Measurements from ENCODE around the gene NUFIP2. TPM values are rescaled to one million over a fixed set of nuclear protein-coding genes. Genes with fewer than 3 reads are reported as not detected.
"Not testable (repeated sequence)": the region's sequence is repeated elsewhere in the genome, so short reads cannot be mapped to it uniquely, and the experiment has no call there.

The NUFIP2 gene
- total and polyA plus RNA-seq, 2 experiments from 2014 or later, result 5.2 to 30.9 TPM

DNA sequence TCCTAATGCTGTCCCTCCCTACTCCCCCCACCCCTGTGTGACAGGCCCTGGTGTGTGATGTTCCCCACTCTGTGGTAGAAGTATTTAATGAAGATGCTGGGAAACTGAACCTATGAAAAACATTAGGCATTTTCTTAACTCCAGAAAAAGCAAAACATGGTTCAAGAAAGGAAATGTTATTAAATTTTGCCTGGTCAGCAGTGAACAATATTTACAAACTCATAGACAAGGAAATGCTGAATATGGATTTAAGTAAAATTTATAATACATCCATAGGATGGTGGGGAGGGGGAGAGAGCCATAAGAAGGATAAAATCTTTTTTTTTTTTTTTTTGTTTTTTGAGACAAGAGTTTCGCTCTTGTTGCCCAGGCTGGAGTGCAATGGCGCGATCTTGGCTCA, 58.0 kb downstream of the NUFIP2 start:
- Histone ChIP-seq H4K20me1 (ENCODE audit: insufficient read depth) (no peaks in the 10 kb centered on the region), H3K4me3 (no peak overlapping the region), H2AFZ (no peak overlapping the region), H3K79me2 (ENCODE audit: insufficient read depth) (no peaks in the 10 kb centered on the region), H3K9me2 (ENCODE audit: insufficient read depth) (no peaks in the 10 kb centered on the region), H3K9me3 (ENCODE audit: low read depth) (no peaks in the 10 kb centered on the region), H3K9ac (no peak overlapping the region), H3K4me2 (ENCODE audit: unreplicated experiment) (no peak overlapping the region), H3F3A (ENCODE audit: insufficient read depth) (peaks cover 33% of the 10 kb centered on the region), H3K4me1 (ENCODE audit: insufficient read depth) (peaks cover 35% of the 10 kb centered on the region), H3K27ac (no peak overlapping the region), H3K36me3 (ENCODE audit: low read depth) (no peaks in the 10 kb centered on the region), H3K27me3 (replicated peaks; ENCODE audit: insufficient read depth) (no peaks in the 10 kb centered on the region)
- DNase-seq, result no peak
- 92 to 99% methylated on average over 3 of the region's 3 CpGs for WGBS, 2 experiments (ENCODE audit: low coverage in 1 of 2, low lambda C conversion rate in 2 of 2, missing lambda C conversion rate in 2 of 2)
- in situ Hi-C loops (cut with MboI), result no loop called here
- TF ChIP-seq EZH2phosphoT487 (IDR thresholded peaks at IDR 0.05; ENCODE audit: insufficient read depth, low read depth), result no peak

DNA sequence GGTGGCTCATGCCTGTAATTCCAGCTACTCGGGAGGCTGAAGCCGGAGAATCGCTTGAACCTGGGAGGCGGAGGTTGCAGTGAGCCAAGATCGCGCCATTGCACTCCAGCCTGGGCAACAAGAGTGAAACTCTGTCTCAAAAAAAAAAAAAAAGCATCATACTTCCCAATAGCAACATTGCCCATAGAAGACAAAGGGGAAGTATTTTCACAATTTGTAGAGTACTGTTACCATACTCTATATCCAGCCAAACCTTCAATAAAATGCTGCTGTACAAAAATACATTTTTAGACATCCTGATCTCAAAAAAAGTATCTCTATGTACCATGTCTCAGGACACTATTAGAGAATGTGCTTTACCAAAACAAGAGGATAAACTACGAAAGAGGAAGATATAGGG, 59.0 kb downstream of the NUFIP2 start:
- H2AFZ ChIP-seq; H3K9me3 ChIP-seq (ENCODE audit: low read depth); H3K36me3 ChIP-seq (ENCODE audit: low read depth); H3K27ac ChIP-seq; in situ Hi-C loops (cut with MboI); H3K4me2 ChIP-seq (ENCODE audit: unreplicated experiment); H3K9ac ChIP-seq; H4K20me1 ChIP-seq (ENCODE audit: insufficient read depth); H3K4me3 ChIP-seq; DNase-seq; H3K27me3 ChIP-seq (replicated peaks; ENCODE audit: insufficient read depth); H3K79me2 ChIP-seq (ENCODE audit: insufficient read depth); H3K9me2 ChIP-seq (ENCODE audit: insufficient read depth): not testable (repeated sequence)
- H3K4me1 ChIP-seq (ENCODE audit: insufficient read depth), result peaks cover 26% of the 10 kb centered on the region
- 96 to 97% methylated on average over 6 to 7 of the region's 7 CpGs for WGBS, 2 experiments (ENCODE audit: low coverage in 1 of 2, low lambda C conversion rate in 2 of 2, missing lambda C conversion rate in 2 of 2)
- peaks cover 24% of the 10 kb centered on the region for H3F3A ChIP-seq (ENCODE audit: insufficient read depth)

DNA sequence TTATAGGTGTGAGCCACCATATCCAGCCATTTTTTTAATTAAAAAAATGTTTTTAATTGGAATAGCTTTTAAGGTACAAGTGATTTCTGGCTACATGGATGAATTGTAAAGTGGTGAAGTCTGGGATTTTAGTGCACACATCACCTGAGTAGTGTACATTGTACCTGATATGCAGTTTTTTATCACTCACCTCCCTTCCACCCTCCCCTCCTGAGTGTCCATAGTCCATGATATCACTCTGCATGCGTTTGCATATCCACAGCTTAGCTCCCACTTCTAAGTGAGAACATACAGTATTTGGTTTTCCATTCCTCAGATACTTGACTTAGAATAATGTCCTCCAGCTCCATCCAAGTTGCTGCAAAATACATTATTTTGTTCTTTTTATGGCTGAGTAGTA, 60.6 kb downstream of the NUFIP2 start:
- no peaks in the 10 kb centered on the region for H3K79me2 ChIP-seq (ENCODE audit: insufficient read depth)

DNA sequence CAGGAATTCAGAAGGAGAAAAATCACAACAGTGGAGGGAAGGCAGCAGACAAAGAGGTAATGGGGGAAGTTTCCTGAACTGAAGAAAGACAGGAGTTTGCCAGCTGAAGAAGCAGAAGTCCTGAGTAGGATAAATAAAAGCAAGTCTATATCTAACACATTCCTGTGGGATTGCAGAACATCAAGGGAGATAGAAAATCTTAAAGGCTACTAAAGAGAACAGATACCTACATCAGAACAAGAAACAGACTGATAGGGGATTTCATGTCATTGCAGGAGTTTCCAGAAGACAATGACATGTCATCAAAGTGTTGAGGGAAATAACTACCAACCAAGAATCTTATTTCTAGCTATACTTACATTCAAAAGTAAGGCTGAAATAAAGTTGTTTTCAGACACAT, 68.6 kb downstream of the NUFIP2 start:
- H3K9me3 ChIP-seq (ENCODE audit: low read depth), result no peaks in the 10 kb centered on the region
- H2AFZ ChIP-seq, result no peak overlapping the region
- in situ Hi-C loops (cut with MboI), result no loop called here
- H3K4me2 ChIP-seq (ENCODE audit: unreplicated experiment), result no peak overlapping the region
- TF ChIP-seq EZH2 (IDR thresholded peaks at IDR 0.05; ENCODE audit: insufficient read depth, poor library complexity, severe bottlenecking), result no peak
- no peak for TF ChIP-seq EZH2phosphoT487 (IDR thresholded peaks at IDR 0.05; ENCODE audit: insufficient read depth, low read depth)
- no peaks in the 10 kb centered on the region for H4K20me1 ChIP-seq (ENCODE audit: insufficient read depth)
- H3K9ac ChIP-seq, result no peak overlapping the region
- no peaks in the 10 kb centered on the region for H3K9me2 ChIP-seq (ENCODE audit: insufficient read depth)
- H3K27ac ChIP-seq, result no peak overlapping the region
- H3K79me2 ChIP-seq (ENCODE audit: insufficient read depth), result no peaks in the 10 kb centered on the region
- no peaks in the 10 kb centered on the region for H3K27me3 ChIP-seq (replicated peaks; ENCODE audit: insufficient read depth)
- H3F3A ChIP-seq (ENCODE audit: insufficient read depth), result no peaks in the 10 kb centered on the region
- no peaks in the 10 kb centered on the region for H3K4me1 ChIP-seq (ENCODE audit: insufficient read depth)
- H3K36me3 ChIP-seq (ENCODE audit: low read depth), result no peaks in the 10 kb centered on the region
- no peak for DNase-seq
- no peak overlapping the region for H3K4me3 ChIP-seq

More for the DNA sequence above, 60.6 kb downstream of the NUFIP2 start:
- no peak overlapping the region for H3K4me2 ChIP-seq (ENCODE audit: unreplicated experiment)
- H2AFZ ChIP-seq, result no peak overlapping the region
- H3K9me3 ChIP-seq (ENCODE audit: low read depth), result no peaks in the 10 kb centered on the region
- in situ Hi-C loops (cut with MboI), result no loop called here
- no peak for DNase-seq
- WGBS, 2 experiments (ENCODE audit: low coverage in 1 of 2, low lambda C conversion rate in 2 of 2, missing lambda C conversion rate in 2 of 2), result 97 to 100% methylated on average over 1 of the region's 1 CpG
- no peaks in the 10 kb centered on the region for H3K36me3 ChIP-seq (ENCODE audit: low read depth)
- peaks cover 11% of the 10 kb centered on the region for H3K4me1 ChIP-seq (ENCODE audit: insufficient read depth)
- no peak overlapping the region for H3K27ac ChIP-seq
- H3K27me3 ChIP-seq (replicated peaks; ENCODE audit: insufficient read depth), result no peaks in the 10 kb centered on the region
- no peaks in the 10 kb centered on the region for H4K20me1 ChIP-seq (ENCODE audit: insufficient read depth)
- no peak overlapping the region for H3K9ac ChIP-seq
- TF ChIP-seq EZH2phosphoT487 (IDR thresholded peaks at IDR 0.05; ENCODE audit: insufficient read depth, low read depth) (no peak), EZH2 (IDR thresholded peaks at IDR 0.05; ENCODE audit: insufficient read depth, poor library complexity, severe bottlenecking) (no peak)
- H3F3A ChIP-seq (ENCODE audit: insufficient read depth), result peaks cover 12% of the 10 kb centered on the region
- no peaks in the 10 kb centered on the region for H3K9me2 ChIP-seq (ENCODE audit: insufficient read depth)
- H3K4me3 ChIP-seq, result no peak overlapping the region

DNA sequence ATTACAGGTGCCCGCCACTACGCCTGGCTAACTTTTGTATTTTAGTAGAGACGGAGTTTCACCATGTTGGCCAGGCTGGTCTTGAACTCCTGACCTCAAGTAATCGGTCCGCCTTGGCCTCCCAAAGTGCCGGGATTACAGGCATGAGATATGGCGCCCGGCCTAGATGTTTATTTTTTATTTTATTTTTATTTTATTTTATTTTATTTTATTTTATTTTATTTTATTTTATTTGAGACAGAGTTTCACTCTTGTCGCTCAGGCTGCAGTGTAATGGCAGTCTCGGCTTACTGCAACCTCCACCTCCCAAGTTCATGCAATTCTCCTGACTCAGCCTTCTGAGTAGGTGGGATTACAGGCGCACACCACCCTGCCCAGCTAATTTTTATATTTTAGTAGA, 72.6 kb downstream of the NUFIP2 start:
- H3F3A ChIP-seq (ENCODE audit: insufficient read depth); H4K20me1 ChIP-seq (ENCODE audit: insufficient read depth); in situ Hi-C loops (cut with MboI); H3K36me3 ChIP-seq (ENCODE audit: low read depth); DNase-seq; H3K4me2 ChIP-seq (ENCODE audit: unreplicated experiment); H3K4me3 ChIP-seq; H3K27me3 ChIP-seq (replicated peaks; ENCODE audit: insufficient read depth); H3K9ac ChIP-seq; H2AFZ ChIP-seq; H3K9me3 ChIP-seq (ENCODE audit: low read depth); H3K27ac ChIP-seq; H3K4me1 ChIP-seq (ENCODE audit: insufficient read depth); H3K79me2 ChIP-seq (ENCODE audit: insufficient read depth); H3K9me2 ChIP-seq (ENCODE audit: insufficient read depth): not testable (repeated sequence)
- 92 to 95% methylated on average over 11 of the region's 11 CpGs for WGBS, 2 experiments (ENCODE audit: low coverage in 1 of 2, low lambda C conversion rate in 2 of 2, missing lambda C conversion rate in 2 of 2)

Data from GM23248 (cell line).